K562 (cell line): ENCODE data around the gene HGFAC. TPM values are rescaled to one million over a fixed set of nuclear protein-coding genes. Genes with fewer than 3 reads are reported as not detected.

Experiments used
- ATAC-seq: fragments of 200-7000 bp; cut with Tn5 transposase; 3 replicates; pipeline ENCODE4 v1.9.1; 2020; ENCODE audit warnings: moderate library complexity
- BruUV-seq: library from RNA; stranded (reverse); fragments of 400-500 nt; replicated peaks from 2 replicates; lab custom pipeline; 2021; lab: Mats Ljungman, UMichigan
- CTCF ChIA-PET: fragments of 300-600 bp; formaldehyde crosslinking; extraction: SDS; loops from one replicate; lab custom pipeline; 2021; ENCODE audit warnings: low intra/inter-chr PET ratio; lab: Yijun Ruan, JAX
- POLR2A ChIA-PET: fragments of 300-600, 350-650 bp; sonication (Branson Sonifier 250); formaldehyde crosslinking; extraction: SDS; loops from one replicate; lab custom pipeline; 2021; ENCODE audit warnings: antibody characterized with exemption, inconsistent platforms; lab: Yijun Ruan, JAX
- DNase-seq, 4 experiments: peaks; one replicate each; pipeline versions ENCODE4 v3.0.0 to v3.0.0-alpha.2; 2011 to 2018; ENCODE audit warnings: low spot score in 3 of 4, mixed read lengths in 3 of 4; ENCODE audit errors: extremely low read depth in 1 of 4
- FAIRE-seq: peaks from 2 replicates; lab custom pipeline; 2011; peaks lifted over from hg19 to GRCh38; lab: Jason Lieb, UNC
- H2AFZ ChIP-seq: 2 replicates; pipeline ENCODE4 v1.6.0; 2011; ENCODE audit warnings: low read depth, low read length, control low read depth, inconsistent platforms
- H3K27ac ChIP-seq: fragments of 200-600 bp; 3 replicates; pipeline ENCODE4 v1.8.0; 2011; ENCODE audit warnings: low read depth, mild to moderate bottlenecking, control low read depth, inconsistent platforms, low read length, moderate library complexity, mixed read lengths; ENCODE audit errors: extremely low read depth
- H3K27me3 ChIP-seq, 2 experiments: fragments of 300-600 bp in 1 of 2; 2 replicates in 1 of 2; 3 replicates in 1 of 2; pipeline versions ENCODE4 v1.6.0 to v1.8.0; 2011; ENCODE audit warnings: inconsistent platforms in 2 of 2, low read length in 2 of 2, mild to moderate bottlenecking in 1 of 2, mixed read lengths in 1 of 2, moderate library complexity in 1 of 2; ENCODE audit not compliant: control insufficient read depth in 2 of 2, insufficient read depth in 2 of 2
- H3K36me3 ChIP-seq: fragments of 300-600 bp; 3 replicates; pipeline ENCODE4 v1.8.0; 2011; ENCODE audit warnings: mild to moderate bottlenecking, low read length, inconsistent platforms; ENCODE audit not compliant: control insufficient read depth, insufficient read depth
- H3K4me1 ChIP-seq, 2 experiments: fragments of 200-600 bp in 1 of 2; replicated peaks in 1 of 2; 2 replicates in 1 of 2; 3 replicates in 1 of 2; pipeline versions ENCODE4 v1.5.1 to v1.8.0; 2011; ENCODE audit warnings: inconsistent platforms in 2 of 2, low read length in 2 of 2, mild to moderate bottlenecking in 1 of 2, mixed read lengths in 1 of 2, moderate library complexity in 1 of 2; ENCODE audit not compliant: control insufficient read depth in 2 of 2, insufficient read depth in 2 of 2
- H3K4me2 ChIP-seq: 2 replicates; pipeline ENCODE4 v1.6.1; 2011; ENCODE audit warnings: low read length, control low read depth, inconsistent platforms, mixed read lengths; ENCODE audit not compliant: insufficient read depth
- H3K4me3 ChIP-seq: fragments of 200-600 bp; sonication (generic), shearing (Covaris generic); 2 replicates; pipeline ENCODE4 v1.5.1; 2016; ENCODE audit warnings: control low read depth, inconsistent platforms
- H3K79me2 ChIP-seq: fragments of 200-600 bp; 3 replicates; pipeline ENCODE4 v1.8.0; 2011; ENCODE audit warnings: low read length, inconsistent platforms; ENCODE audit not compliant: control insufficient read depth, insufficient read depth
- H3K9ac ChIP-seq, 2 experiments: 2 replicates each; pipeline versions ENCODE4 v1.6.0 to v1.6.1; 2011; ENCODE audit warnings: low read depth in 2 of 2, low read length in 2 of 2, control low read depth in 1 of 2, inconsistent platforms in 1 of 2, mild to moderate bottlenecking in 1 of 2, mixed read lengths in 1 of 2; ENCODE audit not compliant: insufficient read depth in 1 of 2
- H3K9me1 ChIP-seq: one replicate; pipeline ENCODE4 v1.6.0; 2011; ENCODE audit warnings: inconsistent platforms, mild to moderate bottlenecking, low read length, moderate library complexity; ENCODE audit not compliant: control insufficient read depth, insufficient read depth
- H3K9me3 ChIP-seq: replicated peaks from 2 replicates; pipeline ENCODE4 v1.5.1; 2011; ENCODE audit warnings: low read depth, low read length, inconsistent platforms; ENCODE audit not compliant: control insufficient read depth, insufficient read depth
- H4K20me1 ChIP-seq: replicated peaks from 2 replicates; pipeline ENCODE4 v1.6.1; 2011; ENCODE audit warnings: low read length, inconsistent platforms, mixed read lengths; ENCODE audit not compliant: control insufficient read depth, insufficient read depth
- BRD4 ChIP-seq: fragments of 200-600 bp; sonication (generic); IDR thresholded peaks from 2 replicates; pipeline ENCODE4 v1.6.1; 2017; ENCODE audit warnings: inconsistent platforms
- DLX4 ChIP-seq: fragments of 250-450 bp; sonication (Bioruptor Pico); IDR thresholded peaks from 2 replicates; pipeline ENCODE4 v1.6.1; 2021; ENCODE audit warnings: mild to moderate bottlenecking
- E2F3 ChIP-seq: fragments of 250-450 bp; sonication (Bioruptor Pico); IDR thresholded peaks from 2 replicates; pipeline ENCODE4 v1.4.0; 2020; ENCODE audit warnings: mild to moderate bottlenecking
- E2F5 ChIP-seq: sonication (generic); formaldehyde crosslinking; IDR thresholded peaks from 2 replicates; pipeline ENCODE4 v1.8.0; 2022; ENCODE audit warnings: mild to moderate bottlenecking, missing genetic modification reagents
- GTF2E2 ChIP-seq: fragments of 200-800 bp; sonication (Bioruptor generic); IDR thresholded peaks from 2 replicates; pipeline ENCODE4 v1.6.1; 2016; ENCODE audit warnings: missing genetic modification characterization, missing compliant biosample characterization
- KLF10 ChIP-seq: fragments of 250-450 bp; sonication (Bioruptor Pico); IDR thresholded peaks from 2 replicates; pipeline ENCODE4 v1.6.1; 2021; ENCODE audit warnings: matching md5 sums
- MCM5 ChIP-seq: fragments of 450-650 bp; IDR thresholded peaks from 2 replicates; pipeline ENCODE4 v1.6.1; 2016; ENCODE audit warnings: low read depth
- MITF ChIP-seq: IDR thresholded peaks from 2 replicates; pipeline ENCODE4 v1.6.1; 2014; ENCODE audit warnings: antibody characterized with exemption
- NBN ChIP-seq: fragments of 450-650 bp; IDR thresholded peaks from 2 replicates; pipeline ENCODE4 v1.6.1; 2016; ENCODE audit warnings: low read depth, mild to moderate bottlenecking
- POLR2AphosphoS2 ChIP-seq: IDR thresholded peaks from 2 replicates; pipeline ENCODE4 v1.6.1; 2012; ENCODE audit warnings: low read length, improper control_type of control experiment
- POLR3G ChIP-seq: IDR thresholded peaks from 2 replicates; pipeline ENCODE4 v1.6.1; 2011; ENCODE audit not compliant: insufficient read length, insufficient replicate concordance; ENCODE audit errors: extremely low read depth
- SREBF1 ChIP-seq: fragments of 150-350 bp; IDR thresholded peaks from 2 replicates; pipeline ENCODE4 v1.6.1; 2014; ENCODE audit warnings: antibody characterized with exemption, low read depth, low read length, borderline replicate concordance
- THAP12 ChIP-seq: fragments of 250-450 bp; sonication (Bioruptor Pico); IDR thresholded peaks from 2 replicates; pipeline ENCODE4 v1.9.0; 2021; ENCODE audit warnings: mild to moderate bottlenecking, inconsistent platforms
- ZFX ChIP-seq: sonication (generic); formaldehyde crosslinking; IDR thresholded peaks from 2 replicates; pipeline ENCODE4 v1.8.0; 2022; ENCODE audit warnings: mild to moderate bottlenecking, missing genetic modification reagents, moderate library complexity
- ZNF764 ChIP-seq: fragments of 250-450 bp; sonication (Bioruptor Pico); IDR thresholded peaks from 2 replicates; pipeline ENCODE4 v1.4.0; 2020; ENCODE audit warnings: low read depth, mild to moderate bottlenecking, moderate library complexity
- WGBS: fragments of 100-300 bp; shearing (Covaris generic); methylation state at CpG from one replicate; pipeline ENCODE4 v1.1.6; 2016; ENCODE audit warnings: low coverage, mixed read lengths; ENCODE audit not compliant: insufficient coverage; ENCODE audit errors: missing lambda C conversion rate; 5-methylcytosine and 5-hydroxymethylcytosine counted together
- in situ Hi-C: fragments of 300-500 bp; cut with MboI; formaldehyde crosslinking; loops from 4 replicates; pipeline ENCODE4 v1.15.0; 2018; ENCODE audit warnings: inconsistent platforms, mixed read lengths
- intact Hi-C: fragments of 100-400 bp; cut with micrococcal nuclease; formaldehyde crosslinking; loops from 2 replicates; pipeline ENCODE4 v1.14.2; 2022
- polyA plus RNA-seq, 8 experiments: library from polyadenylated mRNA; depleted of rRNA in 4 of 8; stranded (reverse) in 5 of 8; unstranded in 3 of 8; fragments of >200 nt; fragmentation: Nextera tagmentation in 2 of 8; fragmentation: Illumina TruSeq in 1 of 8; extraction: Ambion mirVana in 2 of 8; extraction: Trizol in 1 of 8; gene quantifications; 2 replicates each; pipeline versions ENCODE4 v1.2.1 to v1.2.3, GENCODE V29; 2011 to 2014; ENCODE audit warnings: inconsistent platforms in 1 of 8, missing spikeins in 1 of 8
- total RNA-seq, 7 experiments: library from RNA; depleted of rRNA in 6 of 7; stranded (reverse); fragments of >200 nt in 6 of 7; fragmentation: Illumina TruSeq in 2 of 7; extraction: Trizol in 2 of 7; gene quantifications; 2 replicates each; pipeline versions ENCODE4 v1.2.1 to v1.2.3, GENCODE V29; 2011 to 2021; ENCODE audit warnings: low replicate concordance in 1 of 7

HGFAC gene
- total and polyA plus RNA-seq, 9 of the 15 experiments (the other 6 are each of a cell fraction or from before 2014, with no cell fraction given), result 0.13 TPM; not detected in 8

- H3K9me1 ChIP-seq, result no peaks in the 10 kb centered on the region
- WGBS, result 33% methylated on average over 16 of the region's 16 CpGs
- no peak for ATAC-seq
- no peaks in the 10 kb centered on the region for H3K9me3 ChIP-seq
- H3K27ac ChIP-seq, result no peak overlapping the region
- no TSS peak for BruUV-seq
- no peak for DNase-seq
- peaks cover 0 to 20% of the 10 kb centered on the region in 2 experiments; a peak in 1 of 5 replicates for H3K4me1 ChIP-seq
- H3K79me2 ChIP-seq, result no peaks in the 10 kb centered on the region
- POLR2A ChIA-PET, result no interaction called here
- in situ Hi-C loops, result no loop called here
- H2AFZ ChIP-seq, result no peak overlapping the region
- H3K4me2 ChIP-seq, result no peak overlapping the region
- no peak overlapping the region for H3K4me3 ChIP-seq
- intact Hi-C loops, result no loop called here
- H3K36me3 ChIP-seq, result no peaks in the 10 kb centered on the region
- peaks cover 0 to 26% of the 10 kb centered on the region in 2 experiments; a peak in 2 of 5 replicates for H3K27me3 ChIP-seq
- FAIRE-seq, result no peak
- 0 out of 2 replicates have a peak, but pooled peaks cover 8% of the 10 kb centered on the region for H4K20me1 ChIP-seq
- H3K9ac ChIP-seq, result no peak overlapping the region
- CTCF ChIA-PET, result no interaction called here
- no peak for TF ChIP-seq KLF10 (CRISPR knock-in tag)
- TF ChIP-seq MCM5, result no peak
- TF ChIP-seq BRD4, result no peak
- TF ChIP-seq E2F3 (CRISPR knock-in tag), result no peak
- no peak for TF ChIP-seq POLR2AphosphoS2
- no peak for TF ChIP-seq SREBF1
- TF ChIP-seq NBN, result no peak
- no peak for TF ChIP-seq THAP12 (CRISPR knock-in tag)
- no peak for TF ChIP-seq MITF
- TF ChIP-seq GTF2E2 (tag), result no peak
- no peak for TF ChIP-seq ZNF764 (CRISPR knock-in tag)
- no peak for TF ChIP-seq ZFX (CRISPR knock-in tag)
- TF ChIP-seq DLX4 (CRISPR knock-in tag), result no peak
- no peak for TF ChIP-seq E2F5 (CRISPR knock-in tag)
- no peak for TF ChIP-seq POLR3G
Observed at GRCh38 chr4:3423406-3423805, 18.4 kb upstream of the HGFAC start.
